BE2C (cell line): ENCODE data around the gene HAL.

ENCODE experiments used
- DNase-seq: peaks from one replicate; pipeline ENCODE4 v3.0.0-alpha.2; 2020
- H3K27me3 ChIP-seq: fragments of 250-450 bp; sonication (Bioruptor Pico); 2 replicates; pipeline ENCODE4 v1.5.1; 2020; ENCODE audit warnings: mild to moderate bottlenecking
- H3K36me3 ChIP-seq: fragments of 250-450 bp; sonication (Bioruptor Pico); 2 replicates; pipeline ENCODE4 v1.5.1; 2020; ENCODE audit warnings: mild to moderate bottlenecking
- H3K4me1 ChIP-seq: fragments of 250-450 bp; sonication (Bioruptor Pico); 2 replicates; pipeline ENCODE4 v1.5.1; 2020
- H3K4me3 ChIP-seq: 2 replicates; pipeline ENCODE4 v1.5.1; 2011; ENCODE audit warnings: low read depth, low read length
- H3K9me3 ChIP-seq: fragments of 250-450 bp; sonication (Bioruptor Pico); 2 replicates; pipeline ENCODE4 v1.5.1; 2020
- TF ChIP-seq, protein P1 (sequence below): IDR thresholded peaks from 2 replicates; pipeline ENCODE4 v1.5.1; 2012; ENCODE audit warnings: mild to moderate bottlenecking, low read depth, low read length

HAL gene

DNA sequence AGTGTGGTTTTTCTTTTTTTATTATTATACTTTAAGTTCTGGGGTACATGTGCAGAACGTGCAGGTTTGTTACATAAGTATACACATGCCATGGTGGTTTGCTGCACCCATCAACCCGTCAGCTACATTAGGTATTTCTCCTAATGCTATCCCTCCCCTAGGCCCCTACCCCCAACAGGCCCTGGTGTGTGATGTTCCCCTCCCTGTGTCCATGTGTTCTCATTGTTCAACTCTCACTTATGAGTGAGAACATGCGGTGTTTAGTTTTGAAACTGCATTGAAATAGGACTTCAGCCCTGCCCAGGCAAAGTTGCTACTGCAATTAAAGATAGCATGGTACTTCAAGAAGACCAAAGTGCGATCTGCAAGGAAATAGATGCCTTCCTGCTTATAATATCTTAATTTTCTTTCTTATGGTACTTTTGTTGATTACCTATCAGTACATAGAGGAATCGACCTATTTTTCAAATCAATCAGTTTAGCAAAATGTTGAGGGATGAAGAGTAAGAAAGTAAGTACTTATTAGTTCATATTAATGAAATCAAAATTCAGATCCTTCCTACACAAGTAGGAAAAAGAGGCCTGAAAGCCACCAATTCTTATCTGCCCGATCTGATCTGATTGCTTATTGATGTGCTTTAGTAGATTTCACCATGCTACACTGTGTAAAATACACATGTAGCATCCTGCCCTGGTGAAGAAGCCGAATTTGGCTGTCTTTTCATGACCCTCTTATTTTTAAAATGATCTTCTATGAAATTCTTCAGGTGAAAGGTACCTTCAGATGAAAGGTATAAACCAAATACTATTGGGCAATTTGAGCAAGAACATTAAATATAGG, 37.6 kb upstream of the HAL start:
- TF ChIP-seq, protein P1, sequence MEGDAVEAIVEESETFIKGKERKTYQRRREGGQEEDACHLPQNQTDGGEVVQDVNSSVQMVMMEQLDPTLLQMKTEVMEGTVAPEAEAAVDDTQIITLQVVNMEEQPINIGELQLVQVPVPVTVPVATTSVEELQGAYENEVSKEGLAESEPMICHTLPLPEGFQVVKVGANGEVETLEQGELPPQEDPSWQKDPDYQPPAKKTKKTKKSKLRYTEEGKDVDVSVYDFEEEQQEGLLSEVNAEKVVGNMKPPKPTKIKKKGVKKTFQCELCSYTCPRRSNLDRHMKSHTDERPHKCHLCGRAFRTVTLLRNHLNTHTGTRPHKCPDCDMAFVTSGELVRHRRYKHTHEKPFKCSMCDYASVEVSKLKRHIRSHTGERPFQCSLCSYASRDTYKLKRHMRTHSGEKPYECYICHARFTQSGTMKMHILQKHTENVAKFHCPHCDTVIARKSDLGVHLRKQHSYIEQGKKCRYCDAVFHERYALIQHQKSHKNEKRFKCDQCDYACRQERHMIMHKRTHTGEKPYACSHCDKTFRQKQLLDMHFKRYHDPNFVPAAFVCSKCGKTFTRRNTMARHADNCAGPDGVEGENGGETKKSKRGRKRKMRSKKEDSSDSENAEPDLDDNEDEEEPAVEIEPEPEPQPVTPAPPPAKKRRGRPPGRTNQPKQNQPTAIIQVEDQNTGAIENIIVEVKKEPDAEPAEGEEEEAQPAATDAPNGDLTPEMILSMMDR: no peak

DNA sequence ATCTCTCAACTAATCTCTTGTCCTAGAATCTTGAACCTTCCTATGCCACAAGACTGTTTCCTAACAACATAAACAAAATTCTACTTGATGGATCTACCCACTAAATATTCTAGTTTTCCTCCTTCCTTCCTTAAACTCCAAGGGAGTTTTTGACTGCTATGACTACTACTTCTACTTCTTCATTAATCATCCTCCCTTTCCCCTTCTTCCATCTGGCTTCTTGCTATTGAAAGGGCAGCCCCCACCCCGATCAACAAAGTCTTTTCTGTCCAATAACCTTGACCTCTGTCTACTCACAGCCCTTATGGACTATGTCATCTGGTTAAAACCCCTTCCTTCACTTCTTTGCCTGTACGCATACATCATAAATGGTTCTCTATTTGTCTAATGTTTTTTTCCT, 33.7 kb upstream of the HAL start:
- H3K4me1 ChIP-seq: no peaks in the 10 kb centered on the region
- no peak for DNase-seq
- TF ChIP-seq, protein P1: no peak
- H3K9me3 ChIP-seq: no peaks in the 10 kb centered on the region
- H3K4me3 ChIP-seq: no peak overlapping the region
- no peaks in the 10 kb centered on the region for H3K36me3 ChIP-seq
- H3K27me3 ChIP-seq: no peaks in the 10 kb centered on the region

More for the DNA sequence above, 37.6 kb upstream of the HAL start:
- Histone ChIP-seq H3K4me1 (no peaks in the 10 kb centered on the region; the same call in 1 of the 2 replicates), H3K36me3 (no peaks in the 10 kb centered on the region), H3K9me3 (no peaks in the 10 kb centered on the region), H3K4me3 (peak overlapping the region; percentile 97), H3K27me3 (no peaks in the 10 kb centered on the region)
- DNase-seq: no peak

DNA sequence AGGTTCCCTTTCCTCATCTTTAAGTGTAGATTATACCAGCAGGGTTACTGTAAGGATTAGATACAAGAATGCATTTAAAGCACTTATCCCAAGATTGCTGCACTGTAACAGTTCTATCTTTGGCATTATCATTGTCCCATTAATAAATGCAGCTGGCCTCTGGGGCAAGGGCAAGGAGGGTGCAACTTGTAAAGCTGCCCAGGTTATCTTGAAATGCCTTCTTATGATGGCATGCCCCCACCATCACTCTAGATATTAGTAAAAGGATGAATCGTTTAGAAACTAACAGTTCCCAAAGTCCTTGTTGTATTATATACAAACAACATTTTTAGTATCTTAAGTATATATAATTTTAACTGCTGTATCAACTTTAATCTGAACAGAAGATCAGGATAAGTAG, 32.4 kb upstream of the HAL start:
- Histone ChIP-seq H3K4me1 (no peaks in the 10 kb centered on the region), H3K9me3 (no peaks in the 10 kb centered on the region), H3K36me3 (peaks cover 3% of the 10 kb centered on the region), H3K27me3 (no peaks in the 10 kb centered on the region), H3K4me3 (no peak overlapping the region)
- no peak for DNase-seq
- TF ChIP-seq, protein P1: no peak

DNA sequence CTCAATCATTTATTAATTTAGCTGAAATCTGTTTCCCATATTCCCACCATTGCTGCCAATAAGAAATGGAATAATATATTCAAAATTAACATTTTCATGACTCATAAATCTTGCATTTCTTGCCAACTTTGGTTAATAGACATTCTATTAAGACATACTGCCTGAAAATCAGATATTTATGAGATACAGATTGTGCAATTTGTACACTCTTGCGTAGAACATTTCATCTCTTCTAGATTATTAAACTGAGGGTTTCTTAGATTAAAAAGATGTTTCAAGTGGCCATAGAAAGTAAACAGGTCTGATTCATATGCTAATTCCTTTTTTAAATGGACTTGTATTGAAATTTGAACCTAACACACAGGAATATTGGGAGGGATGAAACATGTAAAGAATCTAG, 30.2 kb upstream of the HAL start:
- DNase-seq: no peak
- Histone ChIP-seq H3K27me3 (no peaks in the 10 kb centered on the region), H3K36me3 (peaks cover 6% of the 10 kb centered on the region), H3K4me3 (no peak overlapping the region), H3K4me1 (no peaks in the 10 kb centered on the region), H3K9me3 (no peaks in the 10 kb centered on the region)
- TF ChIP-seq, protein P1: no peak

DNA sequence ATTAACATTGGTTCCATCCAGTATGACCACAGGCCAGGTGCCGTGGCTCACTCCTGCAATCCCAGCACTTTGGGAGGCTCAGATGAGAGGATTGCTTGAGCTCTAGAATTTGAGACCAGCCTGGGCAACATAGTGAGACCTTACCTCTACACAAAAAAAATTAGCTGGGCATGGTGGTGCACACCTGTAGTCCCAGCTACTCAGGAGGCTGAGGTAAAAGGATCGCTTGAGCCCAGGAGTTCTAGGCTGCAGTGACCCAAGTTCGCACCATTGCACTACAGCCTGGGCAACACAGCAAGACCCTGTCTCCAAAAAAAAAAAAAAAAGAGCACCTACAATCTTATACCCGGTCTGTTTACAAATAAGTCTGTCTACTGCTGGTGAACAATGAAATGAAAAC, 29.4 kb upstream of the HAL start:
- no peak for DNase-seq
- H3K9me3 ChIP-seq: no peaks in the 10 kb centered on the region
- H3K4me3 ChIP-seq: no peak overlapping the region
- H3K36me3 ChIP-seq: peaks cover 6% of the 10 kb centered on the region
- no peaks in the 10 kb centered on the region for H3K27me3 ChIP-seq
- TF ChIP-seq, protein P1: no peak
- no peaks in the 10 kb centered on the region for H3K4me1 ChIP-seq

DNA sequence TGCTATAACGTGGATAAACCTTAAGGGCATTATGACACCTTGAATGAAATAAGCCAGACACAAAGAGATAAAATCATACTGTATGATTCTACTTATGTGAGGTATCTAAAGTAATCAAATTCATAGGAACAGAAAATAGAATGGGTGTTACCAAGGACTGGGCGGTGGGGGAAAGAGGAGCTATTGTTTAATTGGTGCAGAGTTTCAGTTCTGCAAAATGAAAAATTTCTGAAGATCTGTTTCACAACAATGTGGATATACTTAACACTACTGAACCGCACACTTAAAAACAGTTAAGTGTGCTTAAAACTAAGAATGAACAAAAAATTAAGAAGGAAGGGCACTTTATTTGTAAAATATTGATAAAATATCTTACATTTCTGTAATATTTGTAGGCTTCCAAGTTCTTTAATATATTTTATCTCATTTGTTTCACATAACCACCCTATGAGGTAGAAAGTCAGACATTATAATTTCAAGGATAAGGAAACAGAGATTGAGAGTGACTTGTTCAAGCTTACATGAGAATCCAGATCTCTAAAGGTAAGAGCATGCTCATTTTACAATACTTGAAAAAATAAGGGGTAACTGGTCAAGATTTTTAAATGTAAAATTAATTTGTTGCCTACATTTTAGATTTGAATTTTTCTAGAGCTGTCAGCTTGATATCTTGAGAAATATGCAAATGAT, 24.3 kb upstream of the HAL start:
- H3K4me3 ChIP-seq: no peak overlapping the region
- no peaks in the 10 kb centered on the region for H3K27me3 ChIP-seq
- TF ChIP-seq, protein P1: no peak
- DNase-seq: no peak
- H3K4me1 ChIP-seq: no peaks in the 10 kb centered on the region
- peaks cover 6% of the 10 kb centered on the region for H3K36me3 ChIP-seq
- H3K9me3 ChIP-seq: no peaks in the 10 kb centered on the region
